Natural killer cell (primary cell): Measurements from ENCODE around the gene KCNC4. TPM values are rescaled to one million over a fixed set of nuclear protein-coding genes. Genes with fewer than 3 reads are reported as not detected.

Experiments
- ATAC-seq, 3 donors: fragments of 150-1000 bp in 2 of 3; fragments of 200-7000 bp in 1 of 3; cut with Tn5 transposase; 1 replicate in 1 of 3; 2 replicates in 2 of 3; pipeline ENCODE4 v1.10.0; 2021; ENCODE audit warnings: mild to moderate bottlenecking in 2 of 3, moderate library complexity in 2 of 3
- DNase-seq, 2 donors: peaks; one replicate each; pipeline versions ENCODE4 v3.0.0 to v3.0.0-alpha.2; 2013 to 2021; ENCODE audit warnings: mixed read lengths in 1 of 2
- H3K27ac ChIP-seq: one replicate; pipeline ENCODE4 v1.5.1; 2013; ENCODE audit warnings: mild to moderate bottlenecking, low read length
- H3K27me3 ChIP-seq: one replicate; pipeline ENCODE4 v1.6.1; 2013; ENCODE audit warnings: low read length; ENCODE audit not compliant: control insufficient read depth, insufficient read depth
- H3K36me3 ChIP-seq: one replicate; pipeline ENCODE4 v1.6.1; 2013; ENCODE audit warnings: low read length; ENCODE audit not compliant: control insufficient read depth, insufficient read depth
- H3K4me1 ChIP-seq: one replicate; pipeline ENCODE4 v1.6.1; 2013; ENCODE audit warnings: low read length; ENCODE audit not compliant: control insufficient read depth, insufficient read depth
- H3K4me3 ChIP-seq: one replicate; pipeline ENCODE4 v1.5.1; 2013; ENCODE audit warnings: low read length
- H3K9me3 ChIP-seq: one replicate; pipeline ENCODE4 v1.6.1; 2013; ENCODE audit warnings: low read length; ENCODE audit not compliant: control insufficient read depth, insufficient read depth
- H3K27ac Mint-ChIP-seq, 2 donors: one replicate each; pipeline ENCODE4 v1.8.0; 2022; ENCODE audit warnings: mild to moderate bottlenecking in 2 of 2, mixed read lengths in 2 of 2, moderate library complexity in 1 of 2
- H3K27me3 Mint-ChIP-seq, 2 donors: one replicate each; pipeline ENCODE4 v1.8.0; 2022; ENCODE audit warnings: low read depth in 2 of 2, mixed read lengths in 2 of 2
- H3K36me3 Mint-ChIP-seq: one replicate; pipeline ENCODE4 v1.8.0; 2022; ENCODE audit warnings: mixed read lengths
- H3K4me1 Mint-ChIP-seq, 2 donors: one replicate each; pipeline ENCODE4 v1.8.0; 2022; ENCODE audit warnings: mixed read lengths in 2 of 2
- H3K4me3 Mint-ChIP-seq: one replicate; pipeline ENCODE4 v1.8.0; 2022; ENCODE audit warnings: mild to moderate bottlenecking, moderate library complexity, mixed read lengths
- H3K9me3 Mint-ChIP-seq, 2 donors: one replicate each; pipeline ENCODE4 v1.8.0; 2022; ENCODE audit warnings: mixed read lengths in 2 of 2
- WGBS: methylation state at CpG from one replicate; pipeline ENCODE4 v1.1.7; 2013; ENCODE audit warnings: missing lambda C conversion rate; ENCODE audit not compliant: insufficient coverage; 5-methylcytosine and 5-hydroxymethylcytosine counted together
- intact Hi-C: fragments of 100-400 bp; cut with micrococcal nuclease; formaldehyde crosslinking; loops from one replicate; pipeline ENCODE4 v1.14.2; 2022
- total RNA-seq, 4 donors: library from RNA; stranded (reverse); fragments of 120-200 nt in 1 of 4; gene quantifications; one replicate each; pipeline versions ENCODE4 v1.2.3 to v1.2.4, GENCODE V29; 2013 to 2022
- TF ChIP-seq, protein P1 (sequence below): fragments of 200-600 bp; IDR thresholded peaks from one replicate; pipeline ENCODE4 v1.8.0; 2022; ENCODE audit warnings: antibody characterized with exemption

KCNC4 gene
- total RNA-seq, 3 donors from 2014 or later (not counting 1 experiment from before 2014, with no cell fraction given): 2.5 to 3.9 (median 3.3) TPM

DNA sequence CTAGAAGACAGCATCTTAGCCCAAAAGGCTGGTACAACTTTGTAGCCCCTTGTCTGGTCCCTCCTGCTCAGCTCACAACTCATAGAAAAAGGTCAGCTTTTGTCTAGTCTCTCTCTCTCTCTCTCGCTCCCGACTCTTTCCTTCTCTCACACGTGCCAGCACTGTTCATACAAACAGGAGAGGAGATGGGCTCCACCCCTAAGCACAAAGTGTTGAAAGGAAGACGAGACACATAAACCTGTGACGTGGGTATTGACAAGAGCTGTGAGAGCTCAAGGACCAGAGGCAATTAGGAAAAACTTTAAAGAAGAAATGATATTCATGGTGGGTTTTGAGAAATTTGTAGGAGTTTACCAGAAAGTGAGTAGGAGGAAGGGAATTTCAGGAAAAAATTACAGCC, 23.6 kb upstream of the KCNC4 start:
- H3K27me3 Mint-ChIP-seq: peaks cover 6 to 21% of the 10 kb centered on the region in 2 donors
- no peak overlapping the region for H3K27ac ChIP-seq
- WGBS: 49% methylated on average over 5 of the region's 5 CpGs

DNA sequence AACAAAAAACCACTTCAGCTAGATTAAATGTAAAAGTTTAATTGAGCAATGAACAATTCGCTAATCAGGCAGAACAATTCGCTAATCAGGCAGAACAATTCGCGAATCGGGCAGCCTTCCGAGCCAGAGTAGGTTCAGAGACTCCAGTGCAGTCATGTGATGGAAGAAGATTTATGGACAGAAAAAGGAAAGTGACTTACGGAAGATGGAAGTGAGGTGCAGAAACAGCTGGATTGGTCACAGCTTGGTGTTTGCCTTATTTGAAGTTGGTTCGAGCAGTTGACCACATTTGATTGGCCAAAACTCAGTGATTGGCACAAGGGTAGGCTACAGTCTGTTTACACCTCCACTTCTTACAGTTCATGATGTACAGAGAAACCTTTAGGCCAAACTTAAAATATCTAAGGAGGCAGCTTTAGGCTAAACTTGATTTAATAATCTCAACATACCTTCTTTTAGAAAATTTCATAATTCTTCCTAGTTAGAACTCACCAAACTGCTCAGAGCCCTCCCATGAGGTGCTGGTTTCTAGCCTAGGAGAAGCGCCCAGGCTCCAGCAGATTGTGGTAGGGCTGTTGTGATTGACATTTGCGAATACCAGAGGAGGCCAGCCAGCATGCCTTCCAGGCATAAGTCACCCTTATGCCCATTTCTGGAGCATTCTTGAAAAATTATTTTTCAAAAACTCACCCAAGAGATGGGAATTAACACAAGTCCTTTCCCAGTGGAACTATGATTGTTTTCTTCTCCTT, 22.8 kb upstream of the KCNC4 start:
- H3K27ac Mint-ChIP-seq: no peak overlapping the region
- H3K9me3 Mint-ChIP-seq: no peaks in the 10 kb centered on the region
- intact Hi-C loops: no loop called here
- H3K36me3 Mint-ChIP-seq: no peaks in the 10 kb centered on the region
- no peaks in the 10 kb centered on the region for H3K36me3 ChIP-seq
- H3K9me3 ChIP-seq: no peaks in the 10 kb centered on the region
- ATAC-seq (no peak), DNase-seq (no peak)
- peaks cover 6 to 21% of the 10 kb centered on the region in 2 donors for H3K27me3 Mint-ChIP-seq
- no peaks in the 10 kb centered on the region for H3K4me1 ChIP-seq
- 85% methylated on average over 10 of the region's 10 CpGs for WGBS
- no peak overlapping the region for H3K27ac ChIP-seq
- TF ChIP-seq, protein P1, sequence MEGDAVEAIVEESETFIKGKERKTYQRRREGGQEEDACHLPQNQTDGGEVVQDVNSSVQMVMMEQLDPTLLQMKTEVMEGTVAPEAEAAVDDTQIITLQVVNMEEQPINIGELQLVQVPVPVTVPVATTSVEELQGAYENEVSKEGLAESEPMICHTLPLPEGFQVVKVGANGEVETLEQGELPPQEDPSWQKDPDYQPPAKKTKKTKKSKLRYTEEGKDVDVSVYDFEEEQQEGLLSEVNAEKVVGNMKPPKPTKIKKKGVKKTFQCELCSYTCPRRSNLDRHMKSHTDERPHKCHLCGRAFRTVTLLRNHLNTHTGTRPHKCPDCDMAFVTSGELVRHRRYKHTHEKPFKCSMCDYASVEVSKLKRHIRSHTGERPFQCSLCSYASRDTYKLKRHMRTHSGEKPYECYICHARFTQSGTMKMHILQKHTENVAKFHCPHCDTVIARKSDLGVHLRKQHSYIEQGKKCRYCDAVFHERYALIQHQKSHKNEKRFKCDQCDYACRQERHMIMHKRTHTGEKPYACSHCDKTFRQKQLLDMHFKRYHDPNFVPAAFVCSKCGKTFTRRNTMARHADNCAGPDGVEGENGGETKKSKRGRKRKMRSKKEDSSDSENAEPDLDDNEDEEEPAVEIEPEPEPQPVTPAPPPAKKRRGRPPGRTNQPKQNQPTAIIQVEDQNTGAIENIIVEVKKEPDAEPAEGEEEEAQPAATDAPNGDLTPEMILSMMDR: no peak
- no peak overlapping the region for H3K4me3 Mint-ChIP-seq
- no peaks in the 10 kb centered on the region for H3K4me1 Mint-ChIP-seq
- H3K4me3 ChIP-seq: no peak overlapping the region
- H3K27me3 ChIP-seq: no peaks in the 10 kb centered on the region

More for the DNA sequence above, 23.6 kb upstream of the KCNC4 start:
- DNase-seq (no peak), ATAC-seq (no peak)
- H3K4me1 ChIP-seq: no peaks in the 10 kb centered on the region
- no peaks in the 10 kb centered on the region for H3K36me3 ChIP-seq
- TF ChIP-seq, protein P1: no peak
- Mint-ChIP-seq H3K4me1 (no peaks in the 10 kb centered on the region), H3K4me3 (no peak overlapping the region), H3K9me3 (no peaks in the 10 kb centered on the region), H3K36me3 (no peaks in the 10 kb centered on the region), H3K27ac (no peak overlapping the region)
- H3K27me3 ChIP-seq: no peaks in the 10 kb centered on the region
- intact Hi-C loops: no loop called here
- no peak overlapping the region for H3K4me3 ChIP-seq
- no peaks in the 10 kb centered on the region for H3K9me3 ChIP-seq

- Mint-ChIP-seq H3K4me1 (no peaks in the 10 kb centered on the region), H3K27me3 (peaks cover 6 to 21% of the 10 kb centered on the region in 2 donors), H3K36me3 (no peaks in the 10 kb centered on the region), H3K4me3 (no peak overlapping the region), H3K27ac (no peak overlapping the region), H3K9me3 (no peaks in the 10 kb centered on the region)
- Histone ChIP-seq H3K9me3 (no peaks in the 10 kb centered on the region), H3K27ac (no peak overlapping the region), H3K4me3 (no peak overlapping the region), H3K36me3 (no peaks in the 10 kb centered on the region), H3K27me3 (no peaks in the 10 kb centered on the region), H3K4me1 (no peaks in the 10 kb centered on the region)
- TF ChIP-seq, protein P1: no peak
- no peak for DNase-seq
- no peak for ATAC-seq
- WGBS: 72% methylated on average over 4 of the region's 6 CpGs
- intact Hi-C loops: no loop called here
These were observed 22.0 kb upstream of the KCNC4 start for GRCh38 chr1:110188035-110188618.
